Adrenal gland (tissue), 12 donors: Measurements from ENCODE around the gene CABP2. TPM values are rescaled to one million over a fixed set of nuclear protein-coding genes. Genes with fewer than 3 reads are reported as not detected.
A peak's percentile ranks its signal among the peaks of the same experiment; 100 is the strongest.

Experiments
- DNase-seq, 7 donors: peaks; one replicate each; pipeline ENCODE4 v3.0.0-alpha.2; 2019 to 2020
- H3K27ac ChIP-seq, 5 donors: fragments of 200-600 bp; sonication (generic) in 4 of 5; 1 replicate in 3 of 5; 2 replicates in 2 of 5; pipeline versions ENCODE4 v1.5.1 to v1.8.0; 2016 to 2020; ENCODE audit warnings: mild to moderate bottlenecking in 1 of 5
- H3K27me3 ChIP-seq: fragments of 200-600 bp; 2 replicates; pipeline ENCODE4 v1.8.0; 2021
- H3K36me3 ChIP-seq, 2 donors: fragments of 200-600 bp; replicated peaks in 1 of 2; 1 replicate in 1 of 2; 2 replicates in 1 of 2; pipeline versions ENCODE4 v1.5.1 to v1.8.0; 2018 to 2022
- H3K4me1 ChIP-seq, 2 donors: fragments of 200-600 bp; replicated peaks in 1 of 2; 1 replicate in 1 of 2; 2 replicates in 1 of 2; pipeline versions ENCODE4 v1.5.1 to v1.8.0; 2018 to 2021
- H3K4me3 ChIP-seq, 4 donors: fragments of 200-600 bp; sonication (generic) in 3 of 4; one replicate each; pipeline ENCODE4 v1.5.1; 2016 to 2018
- H3K9me3 ChIP-seq, 3 donors: fragments of 200-600 bp; sonication (generic) in 1 of 3; replicated peaks in 1 of 3; 1 replicate in 2 of 3; 2 replicates in 1 of 3; pipeline versions ENCODE4 v1.5.1 to v1.8.0; 2016 to 2021
- POLR2A ChIP-seq, 2 donors: fragments of 450-650 bp; IDR thresholded peaks; one replicate each; pipeline ENCODE4 v1.6.1; 2017; ENCODE audit warnings: antibody characterized with exemption in 2 of 2, mild to moderate bottlenecking in 2 of 2, moderate library complexity in 1 of 2
- WGBS, 4 donors: extraction: QIAGEN DNeasy Blood & Tissue Kit in 2 of 4; methylation state at CpG; one replicate each; pipeline versions ENCODE4 v1.1.5 to v1.1.7; 2013 to 2017; 5-methylcytosine and 5-hydroxymethylcytosine counted together
- intact Hi-C, 2 donors: fragments of 100-400 bp; cut with DNase I; formaldehyde crosslinking; loops; one replicate each; pipeline versions ENCODE4 v1.14.1 to v1.15.0; 2022 to 2023
- polyA plus RNA-seq, 3 donors: library from polyadenylated mRNA; stranded (reverse); fragments of 200-250 nt in 2 of 3; fragments of 350-450 nt in 1 of 3; fragmentation: Illumina TruSeq in 1 of 3; extraction: RNeasy Lipid Tissue Mini Kit (QIAGEN cat#74804) in 1 of 3; gene quantifications; one replicate each; pipeline ENCODE4 v1.2.3, GENCODE V29; 2013 to 2014
- total RNA-seq, 9 donors: library from RNA; depleted of rRNA in 4 of 9; stranded (reverse); fragments of >200 nt in 4 of 9; fragments of 120-200 nt in 1 of 9; fragmentation: NEBNext Ultra II Directional in 1 of 9; extraction: Animal tissue kit (Norgen Biotek cat#: 25700) in 1 of 9; gene quantifications; one replicate each; pipeline versions ENCODE4 v1.1.0 to v1.2.4, GENCODE V29; 2013 to 2023
- TF ChIP-seq, protein P1 (sequence below), 6 experiments: fragments of 450-650 bp in 4 of 6; fragments of 200-600 bp in 2 of 6; sonication (generic) in 1 of 6; IDR thresholded peaks; 1 replicate in 5 of 6; 2 replicates in 1 of 6; pipeline versions ENCODE4 v1.5.1 to v1.8.0; 2016 to 2021; ENCODE audit warnings: antibody characterized with exemption in 6 of 6, mild to moderate bottlenecking in 2 of 6, moderate library complexity in 1 of 6
- donor health status: healthy with polysubstance abuse.
- donor health status: Bipolar disorder and iron deficiency.
- donor health status: DM: yes; HTN: yes; CAD: no.
- donor health status: DM: no; HTN: no; CAD: no.
- donor health status: DM: no; HTN: no; CAD: no.
- donor health status: DM: yes; HTN: yes; CAD: no.

CABP2 gene
- total and polyA plus RNA-seq, 12 donors, result not detected

GRCh38 chr11:67538306-67538705, 15.1 kb upstream of the CABP2 start:
- Histone ChIP-seq H3K4me3 (no peak overlapping the region), H3K27ac (no peak overlapping the region), H3K36me3 (no peaks in the 10 kb centered on the region), H3K27me3 (no peaks in the 10 kb centered on the region), H3K4me1 (no peaks in the 10 kb centered on the region), H3K9me3 (peaks cover 0 to 7% (median 0%) of the 10 kb centered on the region in 3 donors)
- DNase-seq, result no peak
- intact Hi-C loops, result no loop called here
- 71 to 83% (median 77%) methylated on average over 6 of the region's 6 CpGs for WGBS, 4 donors
- no peak for TF ChIP-seq POLR2A (IDR thresholded peaks at IDR 0.05)
- TF ChIP-seq, protein P1, sequence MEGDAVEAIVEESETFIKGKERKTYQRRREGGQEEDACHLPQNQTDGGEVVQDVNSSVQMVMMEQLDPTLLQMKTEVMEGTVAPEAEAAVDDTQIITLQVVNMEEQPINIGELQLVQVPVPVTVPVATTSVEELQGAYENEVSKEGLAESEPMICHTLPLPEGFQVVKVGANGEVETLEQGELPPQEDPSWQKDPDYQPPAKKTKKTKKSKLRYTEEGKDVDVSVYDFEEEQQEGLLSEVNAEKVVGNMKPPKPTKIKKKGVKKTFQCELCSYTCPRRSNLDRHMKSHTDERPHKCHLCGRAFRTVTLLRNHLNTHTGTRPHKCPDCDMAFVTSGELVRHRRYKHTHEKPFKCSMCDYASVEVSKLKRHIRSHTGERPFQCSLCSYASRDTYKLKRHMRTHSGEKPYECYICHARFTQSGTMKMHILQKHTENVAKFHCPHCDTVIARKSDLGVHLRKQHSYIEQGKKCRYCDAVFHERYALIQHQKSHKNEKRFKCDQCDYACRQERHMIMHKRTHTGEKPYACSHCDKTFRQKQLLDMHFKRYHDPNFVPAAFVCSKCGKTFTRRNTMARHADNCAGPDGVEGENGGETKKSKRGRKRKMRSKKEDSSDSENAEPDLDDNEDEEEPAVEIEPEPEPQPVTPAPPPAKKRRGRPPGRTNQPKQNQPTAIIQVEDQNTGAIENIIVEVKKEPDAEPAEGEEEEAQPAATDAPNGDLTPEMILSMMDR (IDR thresholded peaks at IDR 0.05), result no peak

- Histone ChIP-seq H3K4me1 (peaks cover 7% of the 10 kb centered on the region in 2 donors), H3K4me3 (no peak overlapping the region), H3K27ac (no peak overlapping the region), H3K36me3 (no peaks in the 10 kb centered on the region), H3K9me3 (peaks cover 0 to 7% (median 0%) of the 10 kb centered on the region in 3 donors), H3K27me3 (no peaks in the 10 kb centered on the region)
- 73 to 91% (median 85%) methylated on average over 1 of the region's 1 CpG for WGBS, 4 donors
- no peak for TF ChIP-seq POLR2A (IDR thresholded peaks at IDR 0.05)
- TF ChIP-seq, protein P1 (IDR thresholded peaks at IDR 0.05), result no peak
- no peak for DNase-seq
- intact Hi-C loops, result no loop called here
Measured at GRCh38 chr11:67535561-67535960, 12.3 kb upstream of the CABP2 start.

DNA sequence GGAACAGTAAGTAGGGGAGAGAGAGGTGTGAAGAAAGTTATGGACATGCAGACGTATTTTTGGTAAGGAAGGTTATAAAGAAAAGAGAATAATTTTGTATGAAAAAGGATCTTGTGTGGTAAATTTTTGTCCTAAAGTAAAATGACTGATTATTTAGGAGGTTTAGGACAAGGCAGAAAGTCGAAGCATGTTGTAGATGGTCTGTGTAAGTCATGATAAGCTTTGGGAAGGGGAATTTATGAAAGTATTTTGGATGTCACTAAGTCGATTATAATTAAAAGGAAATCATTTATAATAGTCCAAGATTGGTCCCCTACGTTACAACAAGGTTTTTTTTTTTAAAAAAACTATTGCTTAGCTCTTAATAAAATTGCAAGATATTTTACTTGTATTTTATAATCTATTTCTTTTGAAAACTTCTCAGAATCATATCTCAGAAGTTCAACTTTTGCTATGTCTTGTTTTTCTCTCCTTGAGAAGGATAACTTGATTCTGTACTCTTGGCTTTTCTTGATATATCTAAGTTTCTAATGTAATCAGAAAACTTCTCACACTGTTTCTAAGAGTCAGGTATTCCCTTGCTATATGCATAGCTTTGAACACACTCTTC, 10.9 kb upstream of the CABP2 start:
- H3K4me3 ChIP-seq, result no peak overlapping the region
- no peaks in the 10 kb centered on the region for H3K36me3 ChIP-seq
- no peak for TF ChIP-seq POLR2A (IDR thresholded peaks at IDR 0.05)
- TF ChIP-seq, protein P1 (IDR thresholded peaks at IDR 0.05), result no peak
- no peaks in the 10 kb centered on the region for H3K27me3 ChIP-seq
- DNase-seq, result no peak
- peaks cover 7% of the 10 kb centered on the region in 2 donors for H3K4me1 ChIP-seq
- intact Hi-C loops, result no loop called here
- no peak overlapping the region for H3K27ac ChIP-seq
- H3K9me3 ChIP-seq, result peaks cover 0 to 7% (median 0%) of the 10 kb centered on the region in 3 donors
- WGBS, 4 donors, result 38 to 50% (median 43%) methylated on average over 4 of the region's 4 CpGs

DNA sequence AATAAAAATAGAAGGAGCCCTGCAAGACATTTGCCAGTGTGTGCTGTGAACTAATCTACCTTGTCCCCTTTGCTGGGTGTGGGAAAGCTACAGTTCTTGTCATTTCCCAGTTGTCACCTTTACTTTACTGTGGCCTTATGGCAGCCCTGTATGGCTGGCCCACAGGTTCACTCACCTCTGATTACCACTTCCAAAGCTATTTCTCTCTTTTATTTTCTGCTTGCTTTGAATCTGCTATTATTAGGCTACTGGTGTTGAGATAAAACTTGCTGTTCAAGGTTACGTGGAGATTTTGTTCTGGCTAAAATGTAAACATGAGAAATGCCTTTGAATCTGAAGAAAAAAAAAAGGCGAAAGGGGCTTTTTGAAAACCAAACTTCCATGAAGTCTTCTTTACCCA, 9.6 kb upstream of the CABP2 start:
- no peak for DNase-seq
- H3K27ac ChIP-seq, result peak overlapping the region in 1 of 5 donors; percentile 29
- no peaks in the 10 kb centered on the region for H3K27me3 ChIP-seq
- TF ChIP-seq POLR2A (IDR thresholded peaks at IDR 0.05), result no peak
- TF ChIP-seq, protein P1 (IDR thresholded peaks at IDR 0.05), result no peak
- 56 to 68% (median 62%) methylated on average over 2 of the region's 2 CpGs for WGBS, 4 donors
- no peaks in the 10 kb centered on the region for H3K36me3 ChIP-seq
- intact Hi-C loops, result no loop called here
- peaks cover 7% of the 10 kb centered on the region in 2 donors for H3K4me1 ChIP-seq
- H3K4me3 ChIP-seq, result no peak overlapping the region
- peaks cover 0 to 7% (median 0%) of the 10 kb centered on the region in 3 donors for H3K9me3 ChIP-seq
